ENCODE data around the gene PCP4L1. TPM values are rescaled to one million over a fixed set of nuclear protein-coding genes. Genes with fewer than 3 reads are reported as not detected.

Gene PCP4L1
- total and polyA plus RNA-seq, 9 donors, result 0.69 to 20.2 (median 2.6) TPM

- H3K9me3 ChIP-seq, result no peaks in the 10 kb centered on the region
- H3K4me1 ChIP-seq (ENCODE audit: insufficient read depth), result peaks cover 1% of the 10 kb centered on the region
- intact Hi-C loops (cut with DNase I), result no loop called here
- 77 to 87% (median 80%) methylated on average over 4 of the region's 4 CpGs for WGBS, 3 donors
- no peaks in the 10 kb centered on the region for H3K36me3 ChIP-seq
- no peak overlapping the region for H3K4me3 ChIP-seq
- no peak for DNase-seq
- TF ChIP-seq CTCF (IDR thresholded peaks at IDR 0.05), result no peak
- no peak for TF ChIP-seq EP300 (IDR thresholded peaks at IDR 0.05)
- no peak overlapping the region for H3K27ac ChIP-seq
- no peaks in the 10 kb centered on the region for H3K27me3 ChIP-seq
Observed at GRCh38 chr1:161324020-161324419, 65.5 kb downstream of the PCP4L1 start.

DNA sequence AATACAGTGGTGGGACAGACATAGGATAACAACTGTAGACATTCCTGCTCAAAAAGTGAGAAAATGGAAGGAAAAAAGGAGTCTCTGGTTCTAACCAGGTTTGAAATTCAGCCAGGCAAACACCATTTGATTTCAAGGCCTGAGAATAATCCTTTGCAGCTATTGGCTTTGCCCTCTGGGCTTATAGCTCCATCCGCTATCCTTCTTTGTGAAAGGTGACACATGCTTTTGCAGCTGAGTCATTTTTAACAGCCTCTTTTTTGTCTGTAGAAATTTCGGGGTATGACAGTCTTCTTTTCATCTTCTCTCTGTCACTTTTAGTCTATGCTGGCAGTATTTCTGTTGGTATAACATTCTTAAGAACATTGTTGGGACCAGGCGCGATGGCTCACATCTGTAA, 71.8 kb downstream of the PCP4L1 start:
- no peak for DNase-seq
- 81 to 94% (median 93%) methylated on average over 4 of the region's 4 CpGs for WGBS, 3 donors
- Histone ChIP-seq H3K4me1 (ENCODE audit: insufficient read depth) (no peaks in the 10 kb centered on the region), H3K9me3 (no peaks in the 10 kb centered on the region), H3K27ac (no peak overlapping the region), H3K4me3 (no peak overlapping the region), H3K27me3 (no peaks in the 10 kb centered on the region), H3K36me3 (no peaks in the 10 kb centered on the region)
- TF ChIP-seq EP300 (IDR thresholded peaks at IDR 0.05) (no peak), CTCF (IDR thresholded peaks at IDR 0.05) (no peak), POLR2A (IDR thresholded peaks at IDR 0.05) (no peak)
- intact Hi-C loops (cut with DNase I), result no loop called here

DNA sequence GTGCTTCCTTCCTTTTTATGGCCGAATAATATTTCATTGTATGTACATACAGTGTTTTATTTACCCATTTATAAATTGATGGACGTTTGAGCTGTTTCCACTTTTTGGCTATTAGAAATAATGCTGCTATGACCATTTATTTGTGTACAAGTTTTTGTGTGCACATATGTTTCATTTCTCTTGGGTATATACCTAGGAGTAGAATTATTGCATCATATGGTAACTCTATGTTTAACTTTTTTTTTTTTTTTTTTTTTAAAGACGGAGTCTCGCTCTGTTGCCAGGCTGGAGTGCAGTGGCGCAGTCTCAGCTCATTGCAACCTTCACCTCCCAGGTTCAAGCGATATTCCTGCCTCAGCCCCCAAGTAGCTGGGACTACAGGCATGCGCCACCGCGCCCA, 74.6 kb downstream of the PCP4L1 start:
- no peaks in the 10 kb centered on the region for H3K4me1 ChIP-seq (ENCODE audit: insufficient read depth)
- H3K36me3 ChIP-seq, result no peaks in the 10 kb centered on the region
- no peak overlapping the region for H3K27ac ChIP-seq
- H3K9me3 ChIP-seq, result no peaks in the 10 kb centered on the region
- no peak for TF ChIP-seq CTCF (IDR thresholded peaks at IDR 0.05)
- TF ChIP-seq EP300 (IDR thresholded peaks at IDR 0.05), result no peak
- TF ChIP-seq POLR2A (IDR thresholded peaks at IDR 0.05), result no peak
- intact Hi-C loops (cut with DNase I), result no loop called here
- no peak for DNase-seq
- no peak overlapping the region for H3K4me3 ChIP-seq
- H3K27me3 ChIP-seq, result no peaks in the 10 kb centered on the region
- WGBS, 3 donors, result 94 to 96% (median 95%) methylated on average over 9 of the region's 9 CpGs

Small RNAs within 50 kb of the gene (microRNA-seq; reads per million reads assigned to microRNA genes)
- 0 to 0.18 (median 0.16) reads per million in 3 donors for gene MIR5187

Other genes with a start within 250 kb of the PCP4L1 start
- 10 to 100 TPM; 14.8 to 62.7 (median 34.9) TPM for gene F11R, start 237.6 kb upstream of the PCP4L1 start, total RNA-seq
- gene F11R, start 237.6 kb upstream of the PCP4L1 start, polyA plus RNA-seq, result 10 to 100 TPM; 26.1 to 68.5 TPM
- 100 to 1,000 TPM in 1 of 7 donors, 10 to 100 TPM in 6; 32.6 to 200 (median 50.3) TPM for gene TSTD1, start 219.8 kb upstream of the PCP4L1 start, total RNA-seq
- 100 to 1,000 TPM in 1 of 2 donors, 10 to 100 TPM in 1; 13.6 to 107 TPM for gene TSTD1, start 219.8 kb upstream of the PCP4L1 start, polyA plus RNA-seq
- 10 to 100 TPM; 28.1 to 49.6 (median 44.0) TPM for gene USF1, start 212.8 kb upstream of the PCP4L1 start, total RNA-seq
- gene USF1, start 212.8 kb upstream of the PCP4L1 start, polyA plus RNA-seq, result 10 to 100 TPM; 38.8 to 54.8 TPM
- 1 to 10 TPM; 1.7 to 6.3 (median 2.8) TPM for gene ARHGAP30, start 188.9 kb upstream of the PCP4L1 start, total RNA-seq
- 1 to 10 TPM; 1.6 to 9.3 TPM for gene ARHGAP30, start 188.9 kb upstream of the PCP4L1 start, polyA plus RNA-seq
- gene NECTIN4, start 169.2 kb upstream of the PCP4L1 start, total RNA-seq, result 1 to 10 TPM in 1 of 7 donors, under 1 TPM in 4, not detected in 2; 0.15 to 4.4 (median 0.26) TPM
- gene NECTIN4, start 169.2 kb upstream of the PCP4L1 start, polyA plus RNA-seq, result under 1 TPM in 1 of 2 donors, not detected in 1; 0.07 TPM
- 10 to 100 TPM in 2 of 7 donors, 1 to 10 TPM in 5; 5.5 to 23.3 (median 7.5) TPM for gene KLHDC9, start 160.4 kb upstream of the PCP4L1 start, total RNA-seq
- gene KLHDC9, start 160.4 kb upstream of the PCP4L1 start, polyA plus RNA-seq, result 1 to 10 TPM; 7.1 to 7.3 TPM
- gene PFDN2, start 140.7 kb upstream of the PCP4L1 start, total RNA-seq, result 10 to 100 TPM; 18.1 to 54.0 (median 46.9) TPM
- gene PFDN2, start 140.7 kb upstream of the PCP4L1 start, polyA plus RNA-seq, result 10 to 100 TPM; 66.6 to 94.4 TPM
- 10 to 100 TPM; 25.4 to 37.1 (median 33.7) TPM for gene NIT1, start 140.6 kb upstream of the PCP4L1 start, total RNA-seq
- gene NIT1, start 140.6 kb upstream of the PCP4L1 start, polyA plus RNA-seq, result 10 to 100 TPM; 36.7 to 37.5 TPM
- gene DEDD, start 126.1 kb upstream of the PCP4L1 start, total RNA-seq, result 10 to 100 TPM; 19.0 to 40.2 (median 38.1) TPM
- 10 to 100 TPM; 35.2 to 53.9 TPM for gene DEDD, start 126.1 kb upstream of the PCP4L1 start, polyA plus RNA-seq
- 100 to 1,000 TPM in 3 of 7 donors, 10 to 100 TPM in 4; 63.2 to 111 (median 96.1) TPM for gene UFC1, start 104.8 kb upstream of the PCP4L1 start, total RNA-seq
- gene UFC1, start 104.8 kb upstream of the PCP4L1 start, polyA plus RNA-seq, result 100 to 1,000 TPM; 131 to 209 TPM
- gene USP21, start 99.2 kb upstream of the PCP4L1 start, total RNA-seq, result 10 to 100 TPM; 16.7 to 41.9 (median 38.5) TPM
- 10 to 100 TPM; 29.2 to 32.0 TPM for gene USP21, start 99.2 kb upstream of the PCP4L1 start, polyA plus RNA-seq
- gene PPOX, start 92.3 kb upstream of the PCP4L1 start, total RNA-seq, result 10 to 100 TPM; 20.1 to 37.9 (median 24.2) TPM
- 10 to 100 TPM; 21.1 to 29.6 TPM for gene PPOX, start 92.3 kb upstream of the PCP4L1 start, polyA plus RNA-seq
- gene B4GALT3, start 81.2 kb upstream of the PCP4L1 start, total RNA-seq, result 10 to 100 TPM; 23.1 to 40.6 (median 28.8) TPM
- gene B4GALT3, start 81.2 kb upstream of the PCP4L1 start, polyA plus RNA-seq, result 10 to 100 TPM; 24.2 to 44.0 TPM
- 100 to 1,000 TPM in 4 of 7 donors, 10 to 100 TPM in 3; 40.7 to 437 (median 103) TPM for gene ADAMTS4, start 59.7 kb upstream of the PCP4L1 start, total RNA-seq
- gene ADAMTS4, start 59.7 kb upstream of the PCP4L1 start, polyA plus RNA-seq, result 10 to 100 TPM in 1 of 2 donors, under 1 TPM in 1; 0.90 to 19.4 TPM
- 100 to 1,000 TPM in 4 of 7 donors, 10 to 100 TPM in 3; 90.7 to 137 (median 105) TPM for gene NDUFS2, start 56.4 kb upstream of the PCP4L1 start, total RNA-seq
- gene NDUFS2, start 56.4 kb upstream of the PCP4L1 start, polyA plus RNA-seq, result 100 to 1,000 TPM in 1 of 2 donors, 10 to 100 TPM in 1; 76.2 to 140 TPM
- gene FCER1G, start 43.5 kb upstream of the PCP4L1 start, total RNA-seq, result 10 to 100 TPM in 4 of 7 donors, 1 to 10 TPM in 3; 7.1 to 38.0 (median 19.3) TPM
- gene FCER1G, start 43.5 kb upstream of the PCP4L1 start, polyA plus RNA-seq, result 100 to 1,000 TPM in 1 of 2 donors, 10 to 100 TPM in 1; 38.3 to 270 TPM
- 1 to 10 TPM in 1 of 7 donors, under 1 TPM in 1, not detected in 5; 0.85 to 4.3 TPM for gene APOA2, start 35.1 kb upstream of the PCP4L1 start, total RNA-seq
- gene APOA2, start 35.1 kb upstream of the PCP4L1 start, polyA plus RNA-seq, result not detected
- 10 to 100 TPM in 1 of 7 donors, 1 to 10 TPM in 6; 2.4 to 15.2 (median 7.5) TPM for gene TOMM40L, start 32.7 kb upstream of the PCP4L1 start, total RNA-seq
- 10 to 100 TPM in 1 of 2 donors, 1 to 10 TPM in 1; 3.7 to 10.4 TPM for gene TOMM40L, start 32.7 kb upstream of the PCP4L1 start, polyA plus RNA-seq
- gene NR1I3, start 20.5 kb upstream of the PCP4L1 start, total RNA-seq, result not detected
- not detected for gene NR1I3, start 20.5 kb upstream of the PCP4L1 start, polyA plus RNA-seq
- gene MPZ, start 51.2 kb downstream of the PCP4L1 start, total RNA-seq, result 1 to 10 TPM; 1.4 to 3.8 (median 2.5) TPM
- 1 to 10 TPM; 2.3 to 9.3 TPM for gene MPZ, start 51.2 kb downstream of the PCP4L1 start, polyA plus RNA-seq
- 100 to 1,000 TPM in 5 of 7 donors, 10 to 100 TPM in 2; 12.6 to 149 (median 126) TPM for gene SDHC, start 55.6 kb downstream of the PCP4L1 start, total RNA-seq
- 100 to 1,000 TPM; 115 to 327 TPM for gene SDHC, start 55.6 kb downstream of the PCP4L1 start, polyA plus RNA-seq
- 10 to 100 TPM in 1 of 7 donors, 1 to 10 TPM in 3, not detected in 3; 1.5 to 15.2 (median 2.5) TPM for gene CFAP126, start 109.1 kb downstream of the PCP4L1 start, total RNA-seq
- under 1 TPM in 1 of 2 donors, not detected in 1; 0.11 TPM for gene CFAP126, start 109.1 kb downstream of the PCP4L1 start, polyA plus RNA-seq
- 10 to 100 TPM; 11.2 to 28.2 (median 15.1) TPM for gene FCGR2A, start 246.7 kb downstream of the PCP4L1 start, total RNA-seq
- 10 to 100 TPM in 1 of 2 donors, 1 to 10 TPM in 1; 6.9 to 74.0 TPM for gene FCGR2A, start 246.7 kb downstream of the PCP4L1 start, polyA plus RNA-seq

Measured in ovary (tissue), 9 donors.